Ishikawa (cell line): ENCODE results near the gene ATP10A.

Source experiments
- CREB1 ChIP-seq: IDR thresholded peaks from 2 replicates; pipeline ENCODE4 v1.6.1; 2012; ENCODE audit warnings: low read depth
- EGR1 ChIP-seq: IDR thresholded peaks from 2 replicates; pipeline ENCODE4 v1.6.1; 2012
- EP300 ChIP-seq: IDR thresholded peaks from 2 replicates; pipeline ENCODE4 v1.6.1; 2012; ENCODE audit warnings: borderline replicate concordance
- NFIC ChIP-seq: IDR thresholded peaks from 2 replicates; pipeline ENCODE4 v1.6.1; 2012
- TEAD4 ChIP-seq: IDR thresholded peaks from 2 replicates; pipeline ENCODE4 v1.6.1; 2012
- YY1 ChIP-seq: IDR thresholded peaks from 2 replicates; pipeline ENCODE4 v1.6.1; 2012; ENCODE audit warnings: low read depth

GRCh38 chr15:25899870-25900269 lies 36.7 kb upstream of the ATP10A start:
- no peak for TF ChIP-seq EGR1
- no peak for TF ChIP-seq EP300
- no peak for TF ChIP-seq TEAD4
- TF ChIP-seq CREB1, result no peak
- no peak for TF ChIP-seq YY1
- TF ChIP-seq NFIC, result no peak
